Activated CD8-positive, alpha-beta memory T cell treated with anti-CD3 and anti-CD28 coated beads, Interleukin-2, amount 50 U/mL, for 24 hours (primary cell): ENCODE measurements around the gene RFT1.
"Not testable (repeated sequence)": the region's sequence is repeated elsewhere in the genome, so short reads cannot be mapped to it uniquely, and the experiment has no call there.

ENCODE experiments used
- DNase-seq: peaks from one replicate; pipeline ENCODE4 v3.0.0-alpha.2; 2020; ENCODE audit errors: extremely low read depth

Gene RFT1

DNA sequence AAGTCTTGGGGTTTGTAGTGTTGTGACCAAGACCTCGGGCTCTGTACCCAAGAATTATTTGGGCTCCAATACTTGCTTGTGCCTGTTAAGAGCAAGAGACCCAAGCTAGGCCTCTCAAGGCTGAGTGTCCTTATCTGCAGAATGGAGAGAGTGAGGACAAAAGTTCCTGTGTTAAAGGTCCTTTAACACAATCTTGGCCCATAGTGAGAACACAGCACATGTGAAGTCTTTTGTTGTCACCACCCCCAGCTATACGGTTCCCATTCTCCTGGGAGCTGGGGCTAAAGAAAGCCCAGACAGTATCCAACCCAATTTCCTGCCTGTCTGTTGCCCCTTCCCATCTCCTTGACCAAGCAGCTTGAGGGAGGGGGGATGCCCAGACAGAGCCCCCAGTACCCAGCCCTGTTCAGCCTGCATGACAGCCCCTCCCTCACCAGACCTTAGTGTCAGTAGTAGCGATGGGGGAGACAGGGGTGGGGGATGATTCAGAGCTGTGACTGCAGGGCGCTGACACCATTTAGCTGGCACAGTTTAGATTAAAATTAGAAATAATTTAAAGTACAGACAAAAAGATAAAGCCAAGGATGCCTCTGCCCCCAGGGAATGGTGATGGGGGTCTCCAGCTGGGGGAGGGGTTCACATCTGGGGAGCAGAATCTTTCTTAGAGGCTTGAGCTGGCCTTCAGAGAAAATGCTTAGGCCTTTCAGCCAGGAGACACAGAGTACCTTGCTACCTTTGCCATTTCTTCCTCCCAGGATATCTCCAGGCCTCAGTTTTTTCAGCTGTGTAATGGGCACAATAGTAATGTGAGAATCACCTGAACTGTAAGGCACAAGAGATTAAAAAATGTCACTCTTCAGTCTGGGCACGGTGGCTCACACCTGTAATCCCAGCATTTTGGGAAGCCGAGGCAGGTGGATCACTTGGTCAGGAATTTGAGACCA is 33.5 kb upstream of the RFT1 start:
- DNase-seq: no peak

DNA sequence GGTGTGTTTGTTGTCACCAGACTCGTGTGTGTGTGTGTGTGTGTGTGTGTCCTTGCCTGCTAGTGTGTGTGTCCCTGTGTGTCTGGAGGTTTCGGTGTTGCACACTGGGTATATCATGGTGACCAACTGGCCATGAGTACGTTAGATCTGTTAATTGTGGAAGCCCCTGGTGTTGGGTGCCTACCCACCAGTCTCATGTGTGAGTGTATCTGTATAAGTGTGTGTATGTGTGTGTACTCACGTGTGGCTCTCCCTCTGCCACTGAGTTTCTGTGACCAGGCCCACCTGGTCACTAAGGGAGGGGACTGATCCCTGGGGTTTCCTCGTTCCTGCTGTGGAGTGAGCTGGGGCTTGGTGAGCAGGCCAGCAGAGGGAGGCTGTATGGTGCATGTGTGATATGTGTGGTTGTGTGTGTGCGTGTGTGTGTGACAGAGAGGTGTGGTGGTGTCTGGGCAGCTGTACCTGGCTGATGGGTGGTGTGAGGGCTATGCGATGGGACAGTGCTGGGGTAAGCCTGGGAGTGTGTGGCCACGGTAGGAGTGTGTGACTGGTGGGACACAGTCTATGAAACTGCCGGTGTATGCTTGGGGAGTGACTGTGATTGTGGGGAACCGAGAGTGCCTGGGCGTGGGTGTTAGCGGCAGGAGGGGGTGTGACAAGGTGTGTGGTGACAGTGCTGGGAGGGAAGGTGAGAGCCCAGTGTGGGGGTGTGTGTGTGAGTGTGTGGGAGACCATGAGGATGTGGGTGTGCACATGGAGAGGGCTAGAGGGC is 32.6 kb upstream of the RFT1 start:
- no peak for DNase-seq

DNA sequence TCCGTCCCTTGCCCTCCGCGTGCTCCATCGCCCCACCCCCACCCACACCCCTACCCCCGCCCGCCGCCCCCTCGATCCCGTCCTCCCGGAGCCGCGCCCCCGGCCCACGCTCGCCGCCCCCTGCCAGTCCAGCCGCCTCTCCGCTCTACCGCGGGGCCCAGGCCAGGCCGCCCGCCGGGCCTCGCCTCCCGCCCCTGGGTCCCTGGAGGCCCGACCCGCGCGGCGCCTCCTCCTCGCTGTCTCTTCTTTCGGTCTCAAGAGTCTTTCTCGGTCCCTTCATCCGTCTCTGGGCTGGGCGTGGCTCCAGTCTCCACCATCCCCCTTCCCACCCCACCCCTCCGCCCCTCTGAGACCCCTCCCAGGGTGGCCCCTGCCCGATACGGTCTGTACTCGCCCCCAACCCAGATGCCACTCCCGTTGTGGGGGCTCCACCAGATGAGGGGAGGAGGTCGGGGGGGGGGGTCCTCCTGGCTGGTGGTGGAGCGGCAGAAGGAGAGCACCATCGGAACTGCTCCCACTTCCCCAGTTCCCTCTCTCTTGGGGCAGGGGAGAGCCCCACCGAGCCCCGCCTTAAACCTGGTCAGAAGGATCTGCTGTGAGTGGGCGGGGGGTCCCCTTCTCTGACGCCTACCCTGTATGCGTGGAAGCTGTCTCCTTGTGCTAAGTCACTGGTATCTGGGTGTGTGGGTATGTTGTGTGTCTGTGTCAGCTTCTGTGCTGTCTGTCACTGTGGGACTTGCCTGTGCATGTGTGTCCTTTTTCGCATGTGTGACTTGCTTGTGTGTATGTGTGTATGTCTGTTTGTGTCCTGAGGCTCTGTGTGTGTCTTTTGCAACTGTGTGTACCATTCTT is 31.8 kb upstream of the RFT1 start:
- DNase-seq: no peak

DNA sequence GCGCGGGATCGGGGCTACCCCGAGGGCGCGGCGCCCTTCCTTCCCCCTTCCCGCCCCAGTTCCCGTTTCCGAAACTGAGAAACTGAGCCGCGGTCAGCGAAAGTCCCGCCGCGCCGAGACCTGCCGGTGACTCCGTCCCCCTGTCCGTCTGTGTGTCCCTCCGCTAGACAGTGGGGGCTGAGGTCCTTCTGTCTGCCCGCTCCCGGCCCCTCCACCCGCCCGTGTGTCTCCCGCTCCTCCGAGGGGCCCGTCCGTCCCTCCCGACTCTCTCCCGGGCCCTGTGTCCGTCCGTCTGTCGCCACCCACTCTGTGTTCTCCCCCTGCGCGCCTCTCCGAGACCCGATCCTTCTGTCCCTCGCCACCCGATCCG is 31.2 kb upstream of the RFT1 start:
- DNase-seq: no peak

DNA sequence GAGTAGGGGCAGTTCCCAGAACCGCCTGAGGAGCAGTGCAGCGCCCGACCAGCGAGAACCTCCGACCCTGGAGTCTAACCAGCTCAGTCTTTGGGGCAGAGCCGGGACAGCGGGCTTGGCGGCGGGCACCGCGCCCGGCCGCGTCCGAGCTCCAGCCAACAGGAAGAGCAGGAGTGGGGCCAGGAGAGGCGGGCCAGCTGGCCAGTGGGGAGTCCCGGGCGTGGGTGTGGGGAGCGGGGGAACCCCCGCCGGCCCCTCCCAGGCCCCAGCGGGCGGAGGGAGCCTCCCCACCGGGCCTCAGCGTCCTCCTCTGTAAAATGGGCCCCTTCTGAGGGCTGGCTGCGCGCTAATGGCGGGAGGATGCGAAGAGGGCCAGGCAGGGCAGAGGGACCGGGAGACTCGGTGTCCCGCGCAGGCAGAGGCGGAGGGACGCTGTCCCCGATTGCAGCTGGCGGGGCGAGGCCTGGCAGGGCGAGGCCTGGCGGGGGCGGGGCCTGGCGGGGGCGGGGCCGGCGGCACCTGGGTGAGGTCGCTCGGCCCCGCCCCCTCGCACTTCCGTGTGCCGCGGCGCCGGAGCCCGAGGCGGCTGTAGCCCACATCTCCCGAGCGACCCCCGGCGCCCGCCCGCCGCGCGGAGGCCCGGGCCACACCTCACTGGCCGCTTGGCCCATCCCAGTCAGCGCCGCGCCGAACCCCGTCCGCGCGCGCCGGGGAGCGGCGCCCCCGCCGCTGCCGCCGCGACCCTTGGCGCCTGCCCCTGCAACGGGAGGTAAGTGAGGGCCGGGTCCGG is 30.6 kb upstream of the RFT1 start, which contains the start of gene PRKCD:
TSS of gene PRKCD (plus strand) at position 550 of the 790 bp plus-strand sequence. CDS start 17,214 bp downstream, outside the sequence.
- DNase-seq: no peak

DNA sequence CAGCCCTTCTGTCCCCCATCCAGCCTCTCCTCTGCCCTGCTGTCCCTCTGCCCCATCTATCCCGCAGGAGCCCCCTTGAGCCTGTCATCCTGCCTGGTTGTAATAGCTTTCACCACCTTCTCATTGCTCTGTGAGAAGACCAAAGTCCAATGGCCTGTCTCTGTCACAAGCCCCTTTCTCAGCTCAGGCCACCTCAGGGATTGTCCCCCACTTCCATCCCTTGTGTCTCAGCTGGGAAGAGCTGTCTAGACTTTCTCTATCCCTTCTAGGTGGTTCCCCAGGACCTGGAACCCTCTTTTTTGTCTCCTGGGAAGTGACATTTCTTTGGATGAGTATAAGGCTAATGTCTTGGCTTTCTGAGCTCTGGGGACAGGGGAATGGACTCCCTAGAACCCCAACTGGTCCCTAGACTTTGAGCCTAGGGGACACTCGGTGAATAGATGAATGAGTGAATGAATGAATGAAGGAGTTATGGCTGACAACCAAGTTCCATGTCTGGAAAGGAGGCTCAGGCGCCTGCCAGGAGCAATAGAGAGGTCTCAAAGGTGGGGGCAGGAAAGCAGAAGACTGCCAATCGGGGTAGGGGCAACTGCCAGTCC is 29.9 kb upstream of the RFT1 start:
- DNase-seq: no peak

DNA sequence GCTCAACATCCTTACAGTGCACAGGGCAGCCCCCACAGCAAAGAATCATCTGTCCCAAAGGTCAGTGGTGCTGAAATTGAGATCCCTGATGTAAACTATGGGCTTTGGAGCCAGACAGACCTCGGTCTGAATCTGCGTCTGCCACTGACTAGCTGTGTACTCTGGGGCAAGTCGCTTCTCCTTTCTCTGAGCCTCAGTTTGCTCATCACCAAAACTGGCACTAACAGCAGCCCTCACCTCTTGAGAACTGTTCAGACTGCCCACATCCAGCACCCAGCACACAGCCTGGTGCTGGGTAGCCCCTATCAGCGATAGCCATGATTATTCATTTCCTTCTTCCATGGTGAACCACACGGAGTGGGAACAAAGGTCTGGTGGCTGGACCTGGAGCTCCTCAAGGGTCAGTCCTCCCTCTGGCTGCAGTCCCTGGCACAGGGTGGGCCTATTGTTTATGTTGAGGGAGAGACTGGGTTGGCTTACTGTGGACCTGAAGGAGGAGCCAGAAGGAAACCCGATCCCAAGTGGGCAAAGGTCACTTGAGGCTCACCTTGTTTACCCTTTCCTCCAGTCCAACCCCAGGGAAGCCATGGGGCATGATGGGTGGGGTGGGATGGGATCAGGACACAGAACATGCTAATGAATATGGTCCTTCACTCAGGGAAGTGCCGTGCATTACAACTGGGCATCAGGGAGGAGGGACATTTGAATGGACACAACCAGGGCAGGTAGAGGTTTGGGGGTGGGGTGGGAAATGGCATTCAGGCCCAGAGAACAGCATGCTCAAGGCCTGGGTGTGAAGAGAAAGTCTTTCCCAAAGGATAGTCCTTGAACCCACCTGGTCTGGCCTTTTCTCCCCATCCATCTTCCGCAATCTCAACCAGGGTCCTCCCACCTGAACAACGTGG is 29.2 kb upstream of the RFT1 start:
- DNase-seq: no peak

DNA sequence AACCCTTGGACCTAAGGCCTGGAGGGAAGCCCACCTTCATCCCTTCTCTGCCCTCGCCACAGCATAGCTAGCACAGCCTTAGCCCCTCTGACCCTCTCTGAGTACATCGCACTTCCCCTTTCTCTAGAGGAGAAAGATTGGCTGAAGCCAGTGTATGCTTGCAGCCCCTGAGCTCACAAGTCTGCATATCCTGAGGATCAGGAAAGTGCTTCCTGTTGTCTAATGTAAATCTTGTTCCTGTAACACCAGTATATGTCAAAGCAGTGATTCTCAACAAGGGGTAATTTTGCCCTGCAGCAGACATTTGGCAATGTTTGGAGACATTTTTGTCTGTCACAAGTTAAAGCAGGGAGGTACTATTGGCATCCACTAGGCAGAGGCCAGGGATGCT is 28.5 kb upstream of the RFT1 start:
- DNase-seq: no peak

DNA sequence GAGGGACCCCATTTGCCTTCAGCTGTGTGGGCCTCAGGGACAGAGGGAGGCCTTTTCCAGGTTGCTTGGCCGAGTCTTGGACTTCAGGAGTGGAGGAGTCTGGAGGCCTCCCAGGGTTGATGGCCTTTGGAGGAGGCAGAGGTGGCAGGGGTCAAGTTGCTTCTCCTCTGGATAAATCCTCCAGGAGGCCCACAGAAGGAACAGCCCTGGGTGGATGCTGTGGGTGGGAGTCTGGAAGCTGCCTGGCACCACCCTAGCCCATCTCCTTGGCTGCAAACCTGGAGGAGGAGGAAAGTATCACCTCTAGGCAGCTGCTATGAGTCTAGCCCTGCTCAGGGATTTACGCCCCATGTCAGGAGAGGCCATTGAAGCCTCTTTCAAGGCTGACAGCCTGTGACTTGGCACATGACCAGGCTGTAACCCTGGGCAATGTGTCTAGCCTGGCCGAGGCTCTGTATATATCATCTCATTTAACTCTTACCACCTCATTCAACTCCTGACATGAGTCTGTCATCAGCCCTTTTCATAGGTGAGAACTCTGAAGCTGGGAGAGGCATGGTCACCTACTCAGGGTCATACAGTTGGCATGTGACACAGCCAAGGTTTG is 27.8 kb upstream of the RFT1 start:
- no peak for DNase-seq

DNA sequence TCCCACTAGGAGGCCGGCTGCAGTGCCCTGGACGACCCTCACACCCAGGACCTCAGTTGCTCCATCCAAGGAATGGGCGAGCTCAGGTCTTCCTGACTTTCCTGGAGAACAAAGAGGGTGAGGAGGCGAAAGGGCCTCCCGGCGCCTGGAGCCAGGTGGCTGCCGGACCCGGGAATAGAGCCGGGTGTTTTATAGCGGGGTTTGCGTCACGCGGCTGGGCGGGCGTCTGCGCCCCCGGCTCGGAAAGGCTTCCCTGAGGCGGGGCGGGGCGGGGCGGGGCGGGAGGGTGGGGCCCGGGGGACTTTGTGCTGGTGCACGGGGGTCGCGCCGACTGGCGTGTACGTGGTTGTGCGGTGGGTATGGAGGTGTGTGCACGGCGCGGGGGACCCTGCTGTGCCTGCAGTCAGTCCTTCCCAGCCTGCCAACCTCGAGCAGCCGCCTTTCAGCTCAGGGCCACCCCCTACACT is 26.2 kb upstream of the RFT1 start:
- DNase-seq: no peak

DNA sequence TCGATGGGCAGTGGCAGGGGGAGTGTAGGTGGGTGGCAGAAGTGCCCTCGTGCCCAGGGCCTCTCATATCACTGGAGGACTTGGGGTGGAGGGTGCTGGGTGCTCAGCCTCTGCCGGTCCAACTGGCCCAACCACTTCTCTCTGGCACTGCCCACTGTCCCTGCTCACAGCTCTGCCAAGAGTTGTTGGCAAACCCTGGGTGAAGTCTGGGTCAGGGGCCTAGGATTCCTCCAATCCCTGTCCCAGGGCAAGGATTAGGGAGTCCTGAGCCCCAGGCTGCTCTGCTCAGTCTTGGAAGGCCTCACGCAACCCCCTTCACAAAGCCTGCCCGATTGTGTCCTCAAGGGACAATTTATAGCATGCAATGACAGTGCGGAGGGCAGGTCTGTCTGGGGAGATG is 25.5 kb upstream of the RFT1 start:
- DNase-seq: no peak

DNA sequence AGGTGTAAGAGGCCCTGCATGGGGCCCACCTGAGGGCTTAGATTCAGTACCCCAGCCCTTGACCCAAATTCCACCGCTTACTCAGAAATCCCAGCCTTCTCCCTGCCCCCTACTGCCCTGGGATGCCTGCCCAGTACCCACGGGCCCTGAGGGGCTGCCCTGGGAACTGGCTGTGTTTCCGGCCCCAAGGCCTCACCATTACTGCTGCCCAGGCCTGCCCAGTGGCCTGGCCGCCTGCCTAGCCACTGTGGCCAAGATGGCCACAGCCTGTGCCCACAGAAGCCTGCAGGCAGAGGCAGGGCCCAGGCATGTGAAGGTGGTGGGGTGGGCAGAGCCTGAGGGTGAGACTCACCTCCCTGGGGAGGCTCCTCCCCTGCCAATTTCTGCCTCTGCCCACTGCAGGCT is 24.6 kb upstream of the RFT1 start:
- DNase-seq: no peak

DNA sequence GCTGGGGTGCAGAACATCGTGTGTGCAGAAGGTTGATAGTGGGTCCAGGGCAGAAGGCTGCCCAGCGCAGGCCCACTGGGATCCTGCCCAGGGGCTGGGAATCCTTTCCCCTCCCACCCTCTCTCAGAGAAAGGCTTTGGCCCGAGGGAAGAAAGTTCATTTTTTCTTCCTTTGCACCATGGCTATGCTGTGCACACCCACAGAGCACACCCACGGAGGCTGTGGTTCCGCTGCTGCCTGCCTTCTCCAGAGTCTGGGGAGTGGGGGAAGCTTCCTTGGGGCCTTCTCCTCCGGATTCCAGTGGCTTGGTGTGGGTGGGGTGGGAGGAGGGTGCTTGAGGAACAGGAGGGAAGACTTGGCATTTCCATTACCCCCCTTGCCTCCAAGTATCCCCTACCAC is 23.7 kb upstream of the RFT1 start:
- no peak for DNase-seq

DNA sequence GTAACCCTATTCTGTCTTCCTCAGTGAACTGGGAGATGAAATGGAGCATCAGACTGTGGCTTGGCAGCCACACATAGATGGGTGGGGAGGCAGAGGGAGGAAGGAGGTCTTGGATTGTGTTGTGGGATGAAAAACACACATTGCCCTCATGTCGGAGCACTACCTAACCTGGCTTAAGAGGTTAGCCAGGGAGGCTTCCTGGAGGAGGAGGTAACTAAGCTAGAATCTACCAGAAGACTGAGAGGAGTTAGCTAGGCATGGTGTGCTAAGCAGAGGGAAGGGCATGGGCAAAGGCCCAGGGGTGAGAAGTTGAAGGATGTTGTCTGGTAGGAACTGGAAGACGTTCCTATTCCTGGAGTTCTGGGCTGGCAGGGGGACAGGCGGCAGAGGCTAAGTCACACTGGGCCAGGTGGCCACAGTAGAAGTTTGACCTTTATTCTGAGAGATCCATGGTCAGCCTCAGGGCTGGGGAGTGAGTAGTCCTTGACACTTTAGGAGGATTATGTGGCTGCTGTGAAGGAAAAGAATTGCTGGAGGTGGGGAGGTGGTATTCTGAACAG is 23.1 kb upstream of the RFT1 start:
- DNase-seq: no peak

DNA sequence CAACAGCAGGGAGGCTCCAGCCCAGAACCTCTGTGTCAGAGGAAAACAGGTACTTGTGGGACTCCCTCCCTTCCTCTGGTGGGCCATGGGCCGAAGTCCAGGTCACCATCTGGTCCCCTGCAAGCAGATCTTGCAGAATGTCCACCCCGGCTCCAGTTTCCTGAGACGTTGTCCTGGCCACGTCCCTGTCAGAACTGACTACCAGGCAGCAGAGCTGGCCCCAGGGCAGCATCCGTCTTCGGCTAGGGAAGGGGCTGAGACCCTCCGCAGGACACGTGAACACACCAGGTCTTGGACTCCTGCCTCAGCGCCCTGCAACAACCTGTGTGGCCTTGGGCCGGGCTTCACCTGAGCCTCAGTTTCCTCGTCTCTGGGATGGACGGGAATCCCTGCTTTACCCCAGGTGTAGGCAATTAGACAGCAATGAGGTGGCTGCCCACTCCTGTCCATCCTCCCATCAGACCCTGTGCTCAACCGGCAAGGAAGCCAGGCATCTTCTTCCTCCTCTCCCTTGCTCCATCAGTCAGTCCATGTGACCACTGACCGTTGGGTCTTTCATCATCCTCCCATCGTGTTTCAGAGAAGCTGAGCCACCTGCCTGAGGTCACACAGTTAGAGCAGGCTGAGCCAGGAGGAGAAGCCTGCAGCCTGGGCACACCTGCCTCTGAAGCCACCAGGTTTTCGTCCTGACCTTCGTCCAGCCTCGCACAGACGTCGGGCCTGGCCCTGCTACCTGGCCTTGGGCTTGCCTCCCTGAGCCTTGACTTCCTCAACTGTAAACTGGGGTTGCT is 21.8 kb upstream of the RFT1 start:
- no peak for DNase-seq

DNA sequence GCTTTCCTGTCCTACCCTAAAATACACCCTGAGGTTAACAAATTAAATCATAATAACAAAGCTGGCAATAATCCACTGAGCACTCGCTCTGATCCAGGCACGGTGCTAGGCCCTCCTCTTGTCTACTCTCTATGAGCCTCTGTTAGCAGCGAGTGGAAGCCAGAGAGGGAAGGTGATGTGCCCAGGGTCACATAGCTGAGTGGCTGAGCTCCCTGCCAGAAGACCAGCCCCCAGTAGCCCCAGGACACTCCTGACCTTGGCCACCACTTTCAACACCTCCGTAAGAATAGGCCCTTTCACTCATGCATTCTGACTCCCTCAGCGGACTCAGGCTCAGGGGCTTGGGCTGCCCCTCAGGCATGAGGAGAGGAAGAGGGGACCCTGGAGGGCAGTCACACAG is 21.2 kb upstream of the RFT1 start:
- no peak for DNase-seq

DNA sequence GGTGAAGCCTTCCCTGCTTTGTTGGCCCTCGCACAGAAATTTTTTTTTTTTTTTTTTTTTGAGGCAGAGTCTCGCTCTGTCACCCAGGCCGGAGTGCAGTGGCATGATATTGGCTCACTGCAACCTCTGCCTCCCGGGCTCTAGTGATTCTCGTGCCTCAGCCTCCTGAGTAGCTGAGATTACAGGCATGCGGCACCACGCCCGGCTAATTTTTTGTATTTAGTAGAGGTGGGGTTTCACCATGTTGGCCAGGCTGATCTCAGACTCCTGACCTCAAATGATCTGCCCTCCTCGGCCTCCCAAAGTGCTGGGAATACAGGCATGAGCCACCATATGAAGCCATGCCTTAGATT is 20.8 kb upstream of the RFT1 start:
- DNase-seq: not testable (repeated sequence)
